Loucy (cell line): Measurements from ENCODE around the gene PPP1R15A.

Experiments
- EZH2phosphoT487 ChIP-seq: fragments of 200-600 bp; IDR thresholded peaks from 2 replicates; pipeline ENCODE4 v1.6.1; 2018; ENCODE audit warnings: antibody characterized with exemption, mild to moderate bottlenecking, moderate library complexity, borderline replicate concordance
- TF ChIP-seq, protein P1 (sequence below): fragments of 200-600 bp; sonication (generic); conservative IDR thresholded peaks from 2 replicates; pipeline ENCODE4 v1.5.1; 2014; ENCODE audit warnings: mild to moderate bottlenecking, antibody characterized with exemption, low read length

DNA sequence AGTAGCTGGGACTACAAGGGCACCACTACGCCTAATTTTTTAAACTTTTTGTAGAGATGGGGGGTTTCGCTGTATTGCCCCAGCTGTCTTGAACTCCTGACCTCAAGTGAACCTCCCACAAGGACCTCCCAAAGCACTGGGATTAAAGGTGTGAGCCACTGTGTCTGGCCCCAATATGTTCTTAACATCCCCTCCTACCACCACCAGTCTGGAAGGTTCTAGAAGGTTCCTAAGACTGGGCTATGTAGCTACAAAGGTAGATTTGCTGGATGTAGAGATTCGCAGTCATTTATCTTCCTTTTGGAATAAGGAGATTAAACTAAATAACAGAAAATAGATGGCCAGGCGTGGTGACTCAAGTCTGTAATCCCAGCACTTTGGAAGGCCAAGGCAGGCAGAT, 41.3 kb upstream of the PPP1R15A start:
- TF ChIP-seq, protein P1, sequence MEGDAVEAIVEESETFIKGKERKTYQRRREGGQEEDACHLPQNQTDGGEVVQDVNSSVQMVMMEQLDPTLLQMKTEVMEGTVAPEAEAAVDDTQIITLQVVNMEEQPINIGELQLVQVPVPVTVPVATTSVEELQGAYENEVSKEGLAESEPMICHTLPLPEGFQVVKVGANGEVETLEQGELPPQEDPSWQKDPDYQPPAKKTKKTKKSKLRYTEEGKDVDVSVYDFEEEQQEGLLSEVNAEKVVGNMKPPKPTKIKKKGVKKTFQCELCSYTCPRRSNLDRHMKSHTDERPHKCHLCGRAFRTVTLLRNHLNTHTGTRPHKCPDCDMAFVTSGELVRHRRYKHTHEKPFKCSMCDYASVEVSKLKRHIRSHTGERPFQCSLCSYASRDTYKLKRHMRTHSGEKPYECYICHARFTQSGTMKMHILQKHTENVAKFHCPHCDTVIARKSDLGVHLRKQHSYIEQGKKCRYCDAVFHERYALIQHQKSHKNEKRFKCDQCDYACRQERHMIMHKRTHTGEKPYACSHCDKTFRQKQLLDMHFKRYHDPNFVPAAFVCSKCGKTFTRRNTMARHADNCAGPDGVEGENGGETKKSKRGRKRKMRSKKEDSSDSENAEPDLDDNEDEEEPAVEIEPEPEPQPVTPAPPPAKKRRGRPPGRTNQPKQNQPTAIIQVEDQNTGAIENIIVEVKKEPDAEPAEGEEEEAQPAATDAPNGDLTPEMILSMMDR, result no peak
- TF ChIP-seq EZH2phosphoT487, result no peak
